ENCODE data around the gene CSPG4.
A peak's percentile ranks its signal among the peaks of the same experiment; 100 is the strongest.

- no peak for TF ChIP-seq ZNF384 (IDR thresholded peaks at IDR 0.05)
- no peak for TF ChIP-seq SUZ12 (IDR thresholded peaks at IDR 0.05)
- TF ChIP-seq ELF4 (IDR thresholded peaks at IDR 0.05): peak; percentile 26; the same call in 1 of the 2 replicates
- no peak for TF ChIP-seq SP1 (IDR thresholded peaks at IDR 0.05)
- no peak for TF ChIP-seq TARDBP (IDR thresholded peaks at IDR 0.05)
- TF ChIP-seq HDGF (IDR thresholded peaks at IDR 0.05; ENCODE audit: borderline replicate concordance): no peak
- no peak for TF ChIP-seq BHLHE40 (IDR thresholded peaks at IDR 0.05; ENCODE audit: borderline replicate concordance)
Measured at GRCh38 chr15:75758071-75758872, 45.6 kb upstream of the CSPG4 start.

All from HEK293T (cell line).